NCI-H748 (cell line): ENCODE measurements around the gene SRRM3.
"Not testable (repeated sequence)": the region's sequence is repeated elsewhere in the genome, so short reads cannot be mapped to it uniquely, and the experiment has no call there.

Experiments
- DNase-seq: peaks from one replicate; lab custom pipeline; 2025; ENCODE audit not compliant: unreplicated experiment; lab: John Stamatoyannopoulos, UW

The SRRM3 gene

DNA sequence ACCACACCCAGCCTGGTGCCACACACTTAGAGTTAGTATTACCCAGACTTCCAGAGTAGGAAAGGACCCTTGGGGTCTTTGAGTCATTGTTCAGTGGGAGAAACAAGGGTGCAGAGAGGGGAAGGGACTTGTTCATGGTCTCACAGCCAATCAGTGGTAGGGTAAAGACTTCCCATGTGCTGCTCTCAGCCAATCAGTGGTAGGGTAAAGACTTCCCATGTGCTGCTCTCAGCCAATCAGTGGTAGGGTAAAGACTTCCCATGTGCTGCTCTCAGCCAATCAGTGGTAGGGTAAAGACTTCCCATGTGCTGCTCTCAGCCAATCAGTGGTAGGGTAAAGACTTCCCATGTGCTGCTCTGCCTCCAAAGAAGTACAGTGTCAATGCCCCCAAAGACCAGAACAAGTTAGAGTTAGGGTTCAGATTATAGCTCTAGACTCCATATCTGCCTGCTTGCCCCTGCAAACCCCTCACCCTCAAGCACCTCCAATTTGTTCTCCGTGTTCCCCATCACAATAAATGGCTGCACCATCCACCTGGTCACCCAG, 25.3 kb downstream of the SRRM3 start:
- not testable (repeated sequence) for DNase-seq

DNA sequence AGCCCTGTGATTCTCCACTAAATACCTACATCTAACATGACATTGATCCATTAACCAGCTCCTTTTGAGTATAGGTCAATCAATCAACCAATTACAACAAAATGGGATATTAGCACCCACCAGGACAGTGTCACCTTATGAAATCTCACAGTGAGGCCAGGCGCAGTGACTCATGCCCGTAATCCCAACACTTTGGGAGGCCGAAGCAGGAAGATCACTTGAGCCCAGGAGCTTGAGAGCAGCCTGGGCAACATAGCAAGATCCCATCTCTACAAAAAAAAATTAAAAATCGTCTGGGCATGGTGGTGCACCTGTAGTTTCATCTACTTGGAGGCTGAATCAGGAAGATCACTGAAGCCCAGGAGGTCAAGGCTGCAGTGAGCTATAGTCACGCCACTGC, 28.5 kb downstream of the SRRM3 start:
- no peak for DNase-seq

DNA sequence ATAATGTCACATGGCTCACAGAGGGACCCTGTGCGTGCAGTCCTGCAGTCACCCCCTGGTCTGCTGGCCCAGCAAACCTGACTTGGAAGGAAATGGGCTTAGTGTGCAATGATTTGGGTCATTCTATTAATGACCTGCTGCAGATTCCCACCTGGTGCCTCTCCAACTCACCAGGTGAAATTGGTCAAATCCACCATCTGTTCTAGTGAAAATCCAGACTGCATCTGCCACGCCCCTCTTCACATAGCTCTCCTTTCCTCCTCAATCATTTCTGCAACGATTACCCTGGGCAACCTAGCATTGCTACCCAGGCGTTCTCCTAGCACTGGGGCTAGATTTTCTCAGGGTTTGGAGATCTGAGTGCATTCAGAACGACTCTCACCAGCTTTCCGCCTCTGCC, 29.4 kb downstream of the SRRM3 start:
- DNase-seq, result no peak

DNA sequence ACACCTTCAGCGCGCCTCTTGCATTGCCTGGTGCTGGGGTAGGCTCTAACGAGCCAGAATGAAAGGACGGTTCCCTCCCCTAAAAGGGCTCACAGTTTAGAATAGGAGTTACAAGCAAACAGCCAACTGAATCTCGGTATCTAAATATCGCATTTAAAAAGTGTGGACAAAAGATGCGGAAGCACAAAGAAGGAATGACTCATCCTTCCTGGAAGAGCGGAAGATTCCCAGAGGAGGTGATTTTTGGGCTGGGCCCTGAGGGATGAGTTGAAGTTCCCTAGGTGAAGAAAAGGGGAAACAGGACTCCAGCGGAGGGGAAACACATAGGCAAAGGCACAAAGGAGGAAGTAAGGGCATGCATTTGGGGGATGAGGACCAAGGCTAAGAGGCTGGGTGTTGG, 29.9 kb downstream of the SRRM3 start:
- no peak for DNase-seq

DNA sequence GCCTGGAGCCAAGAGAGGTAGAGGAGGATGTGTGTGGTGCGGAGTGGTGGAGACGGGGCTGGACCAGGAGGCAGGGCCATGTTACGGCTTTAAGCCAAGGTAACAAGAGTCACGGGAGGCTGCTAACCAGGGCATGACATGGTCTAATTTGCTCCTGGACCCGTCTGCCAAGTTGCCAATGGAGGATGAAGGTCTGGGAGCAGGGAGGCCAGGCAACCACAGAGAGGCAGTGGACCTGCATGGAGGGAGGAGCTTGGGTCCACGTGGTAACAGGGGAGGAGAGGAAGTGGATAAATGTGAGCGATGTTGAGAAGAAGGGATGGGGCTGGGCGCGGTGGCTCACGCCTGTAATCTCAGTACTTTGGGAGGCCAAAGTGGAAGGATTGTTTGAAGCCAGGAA, 31.0 kb downstream of the SRRM3 start:
- no peak for DNase-seq

DNA sequence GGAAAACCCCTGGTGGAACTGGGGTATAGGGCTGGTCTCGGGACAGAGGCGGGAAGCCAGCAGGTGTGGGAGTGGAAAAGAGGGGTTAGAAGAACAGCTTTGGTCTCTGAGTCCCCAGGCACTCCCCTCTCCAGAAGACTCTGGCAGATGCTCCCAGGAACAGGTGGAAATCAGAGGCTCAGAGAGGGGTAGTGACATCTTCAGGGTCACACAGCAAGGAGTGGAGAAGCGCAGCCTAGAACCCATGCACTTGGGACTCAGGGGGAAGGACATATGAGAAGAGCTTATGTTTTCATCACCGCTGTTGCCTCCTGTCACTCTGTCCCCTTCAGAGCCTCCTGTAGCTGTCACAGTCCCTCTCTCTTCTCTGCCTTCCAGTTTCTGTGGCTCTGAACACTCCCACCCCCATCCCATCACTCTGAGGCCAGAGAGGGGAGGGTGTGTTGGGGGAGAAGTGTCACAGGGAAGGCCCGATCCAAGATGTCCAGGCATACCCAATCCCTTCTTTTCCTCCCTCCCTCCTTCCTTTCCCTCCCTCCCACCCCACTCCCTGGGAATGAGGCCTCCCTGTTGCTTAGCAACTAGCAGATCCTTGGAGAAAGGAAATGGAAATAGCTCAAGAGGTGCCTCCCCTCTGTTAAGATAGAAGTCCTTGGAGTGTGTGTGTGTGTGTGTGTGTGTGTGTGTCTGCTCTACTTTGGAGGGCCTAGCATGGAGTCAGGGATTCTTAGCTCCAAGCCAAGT, 32.0 kb downstream of the SRRM3 start:
- DNase-seq, result no peak

DNA sequence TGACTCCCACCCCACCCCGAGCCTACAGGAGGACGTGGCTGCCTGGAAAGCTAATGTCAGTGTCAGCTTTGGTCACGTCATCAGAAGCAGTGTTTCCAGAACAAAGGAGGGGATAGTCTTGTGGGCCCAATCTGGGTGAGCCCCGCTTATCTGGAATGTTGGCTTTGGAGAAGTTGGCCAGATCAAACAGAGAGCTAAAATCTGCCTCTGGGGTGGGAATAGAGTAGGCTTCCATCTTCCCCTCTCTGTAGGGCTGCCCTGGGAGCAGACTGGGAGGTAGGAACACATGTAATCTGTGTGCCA, 32.5 kb downstream of the SRRM3 start:
- no peak for DNase-seq

DNA sequence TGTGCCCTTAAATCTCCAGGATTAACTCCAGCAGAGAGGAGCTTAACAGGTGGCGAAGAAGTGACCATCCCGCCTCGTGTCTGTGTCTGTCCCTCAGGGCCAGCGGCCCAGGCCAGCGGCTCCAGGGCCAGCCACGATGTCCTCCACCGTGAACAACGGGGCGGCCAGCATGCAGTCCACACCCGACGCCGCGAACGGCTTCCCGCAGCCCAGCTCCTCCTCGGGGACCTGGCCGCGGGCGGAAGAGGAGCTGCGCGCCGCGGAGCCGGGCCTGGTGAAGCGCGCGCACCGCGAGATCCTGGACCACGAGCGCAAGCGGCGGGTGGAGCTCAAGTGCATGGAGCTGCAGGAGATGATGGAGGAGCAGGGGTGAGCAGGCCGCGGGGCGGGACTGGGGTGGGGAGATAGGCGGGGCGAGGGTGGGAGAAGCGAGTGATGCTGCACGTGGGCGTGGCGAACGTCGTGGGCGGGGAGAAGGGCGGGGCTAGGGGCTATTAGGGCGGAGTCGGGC, 33.3 kb downstream of the SRRM3 start:
- DNase-seq, result peak; percentile 90

DNA sequence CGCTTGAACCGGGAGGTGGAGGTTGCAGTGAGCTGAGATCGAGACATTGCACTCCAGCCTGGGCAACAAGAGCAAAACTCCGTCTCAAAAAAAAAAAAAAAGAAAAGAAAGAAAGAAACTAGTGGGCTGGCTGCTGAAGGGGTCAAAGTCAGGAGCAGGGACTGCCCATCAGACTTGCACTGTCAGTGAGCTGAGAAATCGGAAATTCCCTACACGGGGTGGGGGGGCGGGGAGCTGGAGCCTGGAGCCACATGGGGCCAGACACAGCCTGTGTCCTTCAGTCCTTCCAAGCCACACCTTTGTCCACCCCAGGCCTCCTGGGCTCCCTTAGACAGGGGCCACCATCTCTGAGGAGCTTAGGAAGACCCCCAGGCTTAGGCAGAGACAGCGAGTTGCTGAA, 34.5 kb downstream of the SRRM3 start:
- DNase-seq, result no peak

DNA sequence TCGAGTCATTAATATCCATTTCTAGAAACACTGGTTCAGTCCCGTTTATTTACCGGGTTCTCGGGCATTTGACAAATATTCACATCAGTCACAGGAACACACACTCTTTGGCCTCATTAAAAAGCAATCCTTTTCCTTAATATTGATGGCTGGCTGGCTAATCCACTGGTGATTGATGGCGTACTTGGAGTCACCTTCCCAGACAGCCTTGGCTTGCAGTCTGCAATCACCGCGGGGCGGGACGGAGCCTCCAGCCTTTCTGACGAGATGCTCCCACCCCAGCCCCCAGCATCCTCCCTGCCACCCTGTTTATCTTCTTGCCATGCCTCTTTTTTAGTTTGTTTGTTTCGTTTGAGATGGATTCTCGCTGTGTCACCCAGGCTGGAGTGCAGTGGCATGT, 36.6 kb downstream of the SRRM3 start:
- DNase-seq, result no peak

DNA sequence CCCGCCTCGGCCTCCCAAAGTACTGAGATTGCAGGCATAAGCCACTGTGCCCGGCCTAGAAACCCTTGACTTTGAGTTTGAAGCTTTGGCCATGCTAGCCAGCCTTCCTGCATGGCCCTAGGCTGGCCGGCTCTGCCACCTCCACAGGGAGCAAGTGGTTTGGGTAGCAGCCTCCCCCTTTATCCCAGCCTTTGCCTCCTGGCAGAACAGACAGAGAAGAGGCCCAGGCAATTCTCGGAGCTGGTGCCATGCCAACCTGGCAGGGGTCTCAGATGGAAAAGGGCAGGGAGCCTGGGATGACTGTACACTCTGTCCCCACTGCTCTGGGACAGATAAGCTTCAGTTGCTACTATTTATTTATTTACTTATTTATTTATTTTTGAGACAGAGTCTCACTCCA, 39.4 kb downstream of the SRRM3 start:
- DNase-seq, result no peak

DNA sequence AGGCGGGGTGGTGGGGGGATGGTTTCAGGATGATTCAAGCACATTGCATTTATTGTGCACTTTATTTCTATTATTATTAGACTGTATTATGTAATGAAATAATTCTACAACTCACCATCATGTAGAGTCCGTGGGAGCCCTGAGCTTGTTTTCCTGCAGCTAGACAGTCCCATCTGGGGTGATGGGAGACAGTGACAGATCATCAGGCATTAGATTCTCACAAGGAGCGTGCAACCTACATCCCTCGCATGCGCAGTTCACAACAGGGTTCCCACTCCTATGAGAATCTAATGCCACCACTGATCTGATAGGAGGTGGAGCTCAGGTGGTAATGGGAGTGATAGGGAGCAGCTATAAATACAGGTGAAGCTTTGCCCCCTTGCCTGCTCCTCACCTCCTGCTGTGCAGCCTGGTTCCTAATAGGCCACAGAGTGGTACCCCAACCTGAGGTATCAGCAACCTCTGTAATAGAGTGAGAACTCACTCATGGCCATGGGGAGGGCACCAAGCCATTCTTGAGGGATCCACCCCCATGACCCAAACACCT, 40.9 kb downstream of the SRRM3 start:
- not testable (repeated sequence) for DNase-seq

DNA sequence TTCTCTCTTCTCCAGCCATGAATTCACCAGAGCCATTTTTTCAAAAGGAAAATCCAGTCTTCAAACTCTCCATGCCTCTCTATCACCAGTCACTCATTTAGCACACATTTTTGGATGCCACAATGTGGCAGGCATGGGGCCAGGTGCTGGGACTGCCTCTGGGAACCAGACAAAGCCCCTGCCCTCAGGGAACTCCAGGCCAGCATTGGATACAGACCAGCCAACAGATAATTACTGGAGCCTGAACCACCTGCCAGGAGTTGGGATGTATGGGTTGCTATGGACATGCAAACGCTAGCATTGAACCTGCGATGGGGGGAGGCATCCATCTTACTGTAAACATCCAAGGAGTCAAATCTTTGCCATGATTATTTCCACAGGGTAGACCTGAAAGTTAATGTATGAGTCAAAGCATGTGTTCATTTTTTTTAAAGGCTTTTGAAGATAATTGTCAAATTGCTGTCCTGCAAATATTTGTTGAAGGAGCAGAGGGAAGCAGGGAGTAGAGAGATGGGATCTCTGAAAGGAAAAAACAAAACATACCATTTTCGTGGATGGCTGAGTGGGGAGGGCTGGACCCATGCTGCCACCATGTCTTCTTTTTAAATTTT, 43.2 kb downstream of the SRRM3 start:
- DNase-seq, result peak; percentile 98

DNA sequence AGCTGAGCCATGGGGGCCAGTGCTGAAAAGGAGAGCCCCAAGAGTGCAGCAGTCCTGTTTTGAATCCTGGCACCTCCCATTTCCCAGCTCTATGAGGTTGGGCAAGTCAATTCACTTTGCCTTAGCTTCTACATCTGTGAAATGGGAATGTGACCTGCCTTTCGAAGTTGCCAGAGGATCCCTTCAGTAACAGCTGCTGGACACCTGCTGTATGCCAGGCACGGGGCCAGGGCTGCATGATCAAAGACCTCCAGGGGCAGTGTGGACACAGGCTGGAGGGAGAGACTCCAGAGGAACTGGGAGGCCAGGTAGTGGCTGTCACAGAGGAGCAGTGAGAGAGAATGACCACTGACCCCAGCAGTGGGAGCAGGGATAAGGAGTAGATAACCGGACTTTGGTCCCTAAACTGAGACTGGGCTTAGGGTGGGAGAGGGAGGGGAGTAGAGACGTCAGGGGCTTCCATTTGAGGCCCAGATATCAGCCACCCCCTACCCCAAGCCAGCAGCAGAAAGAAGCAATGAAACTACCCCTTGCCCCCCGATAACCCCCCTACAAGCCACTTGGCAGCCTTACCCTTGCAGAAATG, 45.2 kb downstream of the SRRM3 start:
- DNase-seq, result no peak

DNA sequence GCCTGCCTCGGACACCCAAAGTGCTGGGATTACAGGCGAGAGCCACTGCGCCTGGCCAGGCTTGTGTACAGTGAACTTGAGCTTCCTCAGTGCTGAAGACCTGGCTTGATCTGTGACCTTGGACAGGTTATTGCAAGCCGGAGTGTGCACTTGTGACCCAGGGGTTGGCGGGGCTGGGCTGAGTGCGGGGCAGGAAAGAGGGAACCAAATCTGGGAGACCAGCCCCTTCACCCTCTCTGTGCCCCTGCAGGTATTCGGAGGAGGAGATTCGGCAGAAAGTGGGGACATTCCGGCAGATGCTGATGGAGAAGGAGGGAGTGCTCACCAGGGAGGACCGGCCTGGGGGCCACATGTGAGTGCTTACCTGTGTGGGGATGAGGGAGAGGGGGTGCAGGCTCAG, 46.2 kb downstream of the SRRM3 start:
- DNase-seq, result no peak

DNA sequence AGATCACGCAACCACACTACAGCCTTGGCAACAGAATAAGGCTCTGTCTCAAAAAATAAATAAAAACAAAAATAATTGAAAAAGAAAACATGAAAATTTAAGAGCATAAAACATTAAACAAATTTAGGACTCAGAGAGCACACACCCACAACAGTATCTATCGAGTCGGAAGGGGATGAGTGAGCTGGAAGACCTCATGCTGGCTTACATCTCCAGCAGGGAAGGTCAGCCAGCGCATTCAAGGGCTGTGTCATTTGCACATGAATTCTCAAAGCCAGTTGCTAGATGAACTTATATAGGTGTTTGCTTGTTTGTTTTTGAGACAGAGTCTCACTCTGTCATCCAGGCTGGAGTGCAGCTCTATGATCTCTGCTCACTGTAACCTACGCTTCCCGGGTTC, 50.3 kb downstream of the SRRM3 start:
- no peak for DNase-seq

DNA sequence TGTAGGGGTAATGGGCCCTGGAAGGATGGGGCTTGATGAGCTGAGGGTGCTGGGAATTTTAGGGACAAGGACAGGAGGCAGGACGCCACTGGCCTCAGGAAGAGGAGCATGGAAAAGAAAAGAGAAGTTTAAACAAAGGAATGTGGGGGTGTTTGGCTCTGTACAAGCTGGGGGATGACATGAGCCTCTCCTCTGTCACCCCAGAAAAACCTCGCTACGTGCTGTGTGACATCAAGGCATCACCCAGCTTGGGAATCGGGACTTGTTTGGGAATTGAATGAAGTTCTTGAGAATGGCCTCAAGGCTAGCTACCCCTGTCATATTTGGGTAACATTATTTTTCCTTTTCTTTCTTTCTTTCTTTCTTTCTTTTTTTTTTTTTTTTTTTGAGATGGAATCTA, 53.1 kb downstream of the SRRM3 start:
- no peak for DNase-seq

DNA sequence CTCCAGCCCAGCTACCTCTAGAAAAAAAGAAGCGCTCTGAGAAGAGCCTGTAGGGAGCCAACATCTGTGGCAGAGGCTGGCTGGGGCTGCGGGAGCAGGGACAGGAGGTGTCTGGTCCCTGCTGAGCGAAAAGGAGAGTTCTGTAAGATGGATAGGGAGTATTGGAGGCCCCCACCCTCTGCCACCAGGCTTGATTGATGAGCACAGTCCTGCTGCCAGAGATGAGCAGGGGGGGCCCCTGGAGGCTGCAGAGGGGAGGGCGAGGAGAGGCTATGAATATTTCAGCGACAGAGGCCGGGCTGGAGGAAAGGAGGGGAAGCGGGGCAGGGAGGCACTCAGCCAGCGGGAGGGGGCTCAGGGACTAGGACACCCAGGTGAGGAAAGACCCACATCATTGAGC, 56.3 kb downstream of the SRRM3 start:
- DNase-seq, result no peak

DNA sequence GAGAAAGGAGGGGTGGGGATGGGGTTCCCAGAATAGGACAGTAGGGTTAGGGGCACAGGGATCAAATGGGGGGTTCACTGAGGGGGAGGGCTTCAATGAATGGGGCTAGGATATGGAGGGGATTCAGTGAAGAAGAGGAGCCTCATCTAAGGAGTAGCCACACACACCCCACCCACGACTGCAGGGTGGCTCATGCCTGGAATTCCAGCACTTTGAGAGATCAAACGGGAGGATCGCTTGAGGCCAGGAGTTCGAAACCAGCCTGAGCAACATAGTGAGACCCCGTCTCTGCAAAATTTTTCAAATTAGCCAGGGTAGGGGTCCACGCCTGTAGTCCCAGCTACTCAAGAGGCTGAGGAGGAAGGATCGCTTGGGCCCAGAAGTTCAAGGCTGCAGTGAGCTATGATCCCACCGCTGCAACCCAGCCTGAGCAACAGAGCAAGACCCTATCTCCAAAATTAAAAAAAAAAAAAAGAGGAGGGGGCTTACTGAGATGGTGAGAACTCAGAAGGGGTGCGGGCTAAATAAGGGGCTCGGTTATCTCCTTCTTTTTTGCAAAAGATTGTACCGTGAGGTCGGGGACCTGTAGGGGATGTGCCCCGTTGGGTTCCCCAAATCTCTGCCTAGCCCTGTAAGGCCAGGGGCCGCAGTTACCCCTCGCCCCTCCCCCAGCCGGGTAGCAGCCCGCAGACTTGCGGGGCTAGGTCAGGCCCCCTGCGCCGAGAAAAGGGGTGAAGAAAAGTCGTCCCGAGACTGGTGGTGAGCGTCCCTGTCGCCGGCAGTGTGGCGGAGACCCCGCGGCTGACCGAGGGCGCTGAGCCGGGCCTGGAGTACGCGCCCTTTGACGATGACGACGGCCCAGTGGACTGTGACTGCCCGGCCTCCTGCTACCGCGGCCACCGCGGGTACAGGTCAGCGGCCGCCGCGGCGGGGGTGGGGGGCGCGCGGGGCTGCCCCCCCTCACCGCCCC, 57.7 kb downstream of the SRRM3 start:
- peak; percentile 56 for DNase-seq

DNA sequence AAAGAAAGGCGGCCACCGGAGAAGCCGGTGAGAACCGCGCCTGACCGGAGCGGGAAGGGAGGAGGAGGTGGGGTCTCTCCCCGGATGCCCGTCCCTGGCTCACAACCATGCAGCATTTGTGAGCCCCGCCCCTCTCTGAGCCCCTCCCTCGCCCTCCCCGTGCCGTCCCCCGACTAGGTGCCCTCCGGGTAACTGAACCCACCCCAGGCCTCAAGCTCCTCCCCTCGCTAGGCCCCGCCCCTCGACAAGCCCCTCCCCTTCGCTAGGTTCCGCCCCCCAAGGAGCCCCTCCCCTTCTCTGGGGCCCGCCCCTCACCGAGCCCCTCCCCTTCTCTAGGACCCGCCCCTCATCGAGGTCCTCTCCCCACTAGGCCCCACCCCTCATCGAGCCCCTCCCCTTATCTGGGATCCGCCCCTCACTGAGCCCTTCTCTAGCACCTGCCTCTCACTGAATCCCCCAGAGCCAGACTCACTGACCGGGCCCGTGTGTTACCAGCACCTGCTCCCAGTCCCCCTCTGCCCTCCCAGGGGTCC, 58.5 kb downstream of the SRRM3 start:
- DNase-seq, result peak; percentile 88

DNA sequence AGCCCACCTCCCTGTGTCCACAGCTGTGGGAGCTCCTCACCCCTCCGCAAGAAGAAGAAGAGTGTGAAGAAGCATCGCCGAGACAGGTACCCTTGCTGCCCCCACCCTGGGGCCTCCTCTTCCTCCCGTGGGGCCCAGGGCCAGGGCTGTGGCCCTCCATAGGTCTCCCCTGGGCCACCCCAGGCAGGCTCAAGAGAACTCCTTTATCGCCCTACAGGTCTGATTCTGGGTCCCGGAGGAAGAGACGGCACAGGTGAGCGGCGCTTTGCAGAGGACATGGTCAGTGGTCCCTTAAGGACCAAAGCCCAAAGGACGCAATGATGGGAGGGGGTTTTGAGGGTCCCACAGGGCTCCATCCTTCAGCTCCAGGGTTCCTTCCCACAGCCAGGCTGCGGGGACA, 59.6 kb downstream of the SRRM3 start:
- DNase-seq, result no peak
